Stimulated activated CD4-positive, alpha-beta T cell treated with anti-CD3 and anti-CD28 coated beads, Interleukin-4, amount 100 ng/mL, for 4 hours (primary cell): ENCODE results near the gene KLHL22.
"Not testable (repeated sequence)": the region's sequence is repeated elsewhere in the genome, so short reads cannot be mapped to it uniquely, and the experiment has no call there.

ENCODE experiments used
- DNase-seq, 2 experiments: peaks; one replicate each; pipeline ENCODE4 v3.0.0-alpha.2; 2020

KLHL22 gene

GRCh38 chr22:20494978-20495860 is at the start of gene KLHL22:
Gene KLHL22 (minus strand): TSS chr22:20495795. CDS start chr22:20489211, 6,584 bp downstream.
- no peak for DNase-seq

- DNase-seq = not testable (repeated sequence)
These were observed 49.7 kb upstream of the KLHL22 start for GRCh38 chr22:20545318-20545634.

- DNase-seq = no peak
These were observed 47.1 kb upstream of the KLHL22 start for GRCh38 chr22:20542736-20543135.

- no peak for DNase-seq
These were observed 46.5 kb upstream of the KLHL22 start for GRCh38 chr22:20542055-20542454.

- DNase-seq = not testable (repeated sequence)
These were observed 43.3 kb upstream of the KLHL22 start for GRCh38 chr22:20538875-20539274.

- no peak for DNase-seq
These were observed 42.4 kb upstream of the KLHL22 start for GRCh38 chr22:20537983-20538382.

GRCh38 chr22:20537325-20537756 is 41.7 kb upstream of the KLHL22 start:
- no peak for DNase-seq

- DNase-seq = no peak
These were observed 41.2 kb upstream of the KLHL22 start for GRCh38 chr22:20536590-20537324.

- DNase-seq = no peak
These were observed 38.3 kb upstream of the KLHL22 start for GRCh38 chr22:20533879-20534265.

GRCh38 chr22:20533095-20533878 is 37.7 kb upstream of the KLHL22 start:
- DNase-seq = no peak

- no peak for DNase-seq
These were observed 36.8 kb upstream of the KLHL22 start for GRCh38 chr22:20532256-20532993.

GRCh38 chr22:20531404-20532201 is 36.0 kb upstream of the KLHL22 start:
- DNase-seq = no peak

GRCh38 chr22:20531154-20531403 is 35.5 kb upstream of the KLHL22 start:
- no peak for DNase-seq

GRCh38 chr22:20530368-20531153 is 35.0 kb upstream of the KLHL22 start:
- no peak for DNase-seq

GRCh38 chr22:20528405-20528978 is 32.9 kb upstream of the KLHL22 start:
- DNase-seq = no peak

- no peak for DNase-seq
These were observed 31.2 kb upstream of the KLHL22 start for GRCh38 chr22:20526628-20527355.

- DNase-seq = no peak
These were observed 30.7 kb upstream of the KLHL22 start for GRCh38 chr22:20526305-20526627.

- no peak for DNase-seq
These were observed 29.5 kb upstream of the KLHL22 start for GRCh38 chr22:20525048-20525447.

- DNase-seq = no peak
These were observed 28.4 kb upstream of the KLHL22 start for GRCh38 chr22:20524004-20524481.
